HEK293T (cell line): ENCODE data around the gene EMD.

Source experiments
- CTCF ChIA-PET: fragments of 350-600 bp; formaldehyde crosslinking; extraction: SDS; loops from one replicate; lab custom pipeline; 2021; ENCODE audit warnings: antibody characterized with exemption, inconsistent platforms; lab: Yijun Ruan, JAX
- POLR2A ChIA-PET: fragments of 350-600 bp; formaldehyde crosslinking; extraction: SDS; loops from one replicate; lab custom pipeline; 2020; ENCODE audit warnings: antibody characterized with exemption, inconsistent platforms; lab: Yijun Ruan, JAX
- DNase-seq: peaks from one replicate; pipeline ENCODE4 v3.0.0; 2012; ENCODE audit warnings: mixed read lengths; ENCODE audit errors: extremely low spot score
- ARNT ChIP-seq: fragments of 450-650 bp; IDR thresholded peaks from 2 replicates; pipeline ENCODE4 v1.6.1; 2017; ENCODE audit warnings: mild to moderate bottlenecking
- BHLHE40 ChIP-seq: fragments of 450-650 bp; IDR thresholded peaks from 2 replicates; pipeline ENCODE4 v1.6.1; 2016; ENCODE audit warnings: mild to moderate bottlenecking, moderate library complexity, borderline replicate concordance
- CTBP1 ChIP-seq: fragments of 450-650 bp; IDR thresholded peaks from 2 replicates; pipeline ENCODE4 v1.6.1; 2016; ENCODE audit warnings: borderline replicate concordance
- ELF4 ChIP-seq: fragments of 450-650 bp; IDR thresholded peaks from 2 replicates; pipeline ENCODE4 v1.6.1; 2017; ENCODE audit warnings: antibody characterized with exemption
- FOXA1 ChIP-seq: fragments of 450-650 bp; IDR thresholded peaks from 2 replicates; pipeline ENCODE4 v1.6.1; 2016; ENCODE audit warnings: mild to moderate bottlenecking
- FOXK2 ChIP-seq: fragments of 450-650 bp; IDR thresholded peaks from 2 replicates; pipeline ENCODE4 v1.6.1; 2016; ENCODE audit warnings: mild to moderate bottlenecking
- FOXM1 ChIP-seq: fragments of 450-650 bp; IDR thresholded peaks from 2 replicates; pipeline ENCODE4 v1.6.1; 2017; ENCODE audit warnings: mild to moderate bottlenecking, borderline replicate concordance
- HDGF ChIP-seq: fragments of 450-650 bp; IDR thresholded peaks from 2 replicates; pipeline ENCODE4 v1.6.1; 2017; ENCODE audit warnings: antibody characterized with exemption, borderline replicate concordance
- L3MBTL2 ChIP-seq: fragments of 450-650 bp; conservative IDR thresholded peaks from 2 replicates; pipeline ENCODE4 v1.6.1; 2016; ENCODE audit warnings: mild to moderate bottlenecking
- LEF1 ChIP-seq: fragments of 450-650 bp; IDR thresholded peaks from 2 replicates; pipeline ENCODE4 v1.6.1; 2017; ENCODE audit warnings: mild to moderate bottlenecking, borderline replicate concordance
- NFRKB ChIP-seq: fragments of 450-650 bp; IDR thresholded peaks from 2 replicates; pipeline ENCODE4 v1.6.1; 2016; ENCODE audit warnings: mild to moderate bottlenecking, moderate library complexity
- SP1 ChIP-seq: fragments of 450-650 bp; IDR thresholded peaks from 2 replicates; pipeline ENCODE4 v1.6.1; 2017
- SUZ12 ChIP-seq: fragments of 450-650 bp; IDR thresholded peaks from 2 replicates; pipeline ENCODE4 v1.6.1; 2016; ENCODE audit warnings: mild to moderate bottlenecking
- TARDBP ChIP-seq: fragments of 450-650 bp; IDR thresholded peaks from 2 replicates; pipeline ENCODE4 v1.6.1; 2016
- ZNF384 ChIP-seq: fragments of 450-650 bp; IDR thresholded peaks from 2 replicates; pipeline ENCODE4 v1.6.1; 2016
- TF ChIP-seq, protein P1 (sequence below): fragments of 450-650 bp; IDR thresholded peaks from 2 replicates; pipeline ENCODE4 v1.6.1; 2016

EMD gene

DNA sequence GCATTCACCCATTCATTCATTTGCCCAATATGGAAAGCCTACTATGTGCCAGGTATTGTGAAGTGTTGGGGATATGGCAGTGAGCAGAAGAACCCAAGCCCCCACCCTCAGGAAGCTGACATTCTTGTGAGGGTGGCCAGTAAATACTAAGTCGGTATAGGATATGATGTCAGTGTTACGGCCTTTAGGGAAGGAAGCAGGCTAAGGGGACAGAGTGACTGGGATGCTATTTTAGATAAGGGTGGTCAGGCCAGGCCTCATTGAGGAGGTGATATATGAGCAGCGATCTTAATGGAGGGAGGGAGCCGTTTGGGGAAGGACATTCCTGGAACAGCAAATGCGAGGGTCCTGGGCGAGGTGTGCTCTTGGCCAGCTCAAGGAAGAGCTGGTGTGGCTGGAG, 51.4 kb downstream of the EMD start:
- no peak for DNase-seq
- CTCF ChIA-PET, result no interaction called here
- POLR2A ChIA-PET, result interaction anchor here (0.6 to 1.4 kb wide), 5 partner anchors 9 to 28 kb away, joined by 3 to 5 read pairs (median 4); no protein-coding TSS in a partner anchor
- TF ChIP-seq SUZ12 (no peak), SP1 (no peak), HDGF (no peak), FOXK2 (no peak), CTBP1 (no peak), L3MBTL2 (no peak), FOXA1 (no peak), ARNT (no peak), ELF4 (no peak), TARDBP (no peak), ZNF384 (no peak), LEF1 (no peak)
- TF ChIP-seq, protein P1, sequence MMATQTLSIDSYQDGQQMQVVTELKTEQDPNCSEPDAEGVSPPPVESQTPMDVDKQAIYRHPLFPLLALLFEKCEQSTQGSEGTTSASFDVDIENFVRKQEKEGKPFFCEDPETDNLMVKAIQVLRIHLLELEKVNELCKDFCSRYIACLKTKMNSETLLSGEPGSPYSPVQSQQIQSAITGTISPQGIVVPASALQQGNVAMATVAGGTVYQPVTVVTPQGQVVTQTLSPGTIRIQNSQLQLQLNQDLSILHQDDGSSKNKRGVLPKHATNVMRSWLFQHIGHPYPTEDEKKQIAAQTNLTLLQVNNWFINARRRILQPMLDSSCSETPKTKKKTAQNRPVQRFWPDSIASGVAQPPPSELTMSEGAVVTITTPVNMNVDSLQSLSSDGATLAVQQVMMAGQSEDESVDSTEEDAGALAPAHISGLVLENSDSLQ, result no peak

- POLR2A ChIA-PET, result interaction anchor here (0.7 to 1.4 kb wide), 4 partner anchors 9 to 20 kb away, joined by 3 to 5 read pairs (median 4); no protein-coding TSS in a partner anchor
- no peak for TF ChIP-seq LEF1
- no peak for TF ChIP-seq FOXK2
- no peak for TF ChIP-seq TARDBP
- TF ChIP-seq ELF4, result no peak
- no peak for TF ChIP-seq ARNT
- TF ChIP-seq ZNF384, result no peak
- TF ChIP-seq NFRKB, result no peak
- TF ChIP-seq FOXA1, result no peak
- TF ChIP-seq BHLHE40, result no peak
- no peak for TF ChIP-seq SUZ12
- no peak for TF ChIP-seq CTBP1
- TF ChIP-seq FOXM1, result no peak
- no peak for TF ChIP-seq L3MBTL2
- TF ChIP-seq HDGF, result no peak
- CTCF ChIA-PET, result no interaction called here
- DNase-seq, result no peak
Measured at GRCh38 chrX:154430916-154431315, 51.8 kb downstream of the EMD start.
